Activated naive CD4-positive, alpha-beta T cell treated with anti-CD3 and anti-CD28 coated beads for 36 hours (primary cell): ENCODE results near the gene METTL9. TPM values are rescaled to one million over a fixed set of nuclear protein-coding genes. Genes with fewer than 3 reads are reported as not detected.
"Not testable (repeated sequence)": the region's sequence is repeated elsewhere in the genome, so short reads cannot be mapped to it uniquely, and the experiment has no call there.

Experiments used
- CTCF ChIA-PET: fragments of 350-600 bp; sonication (Branson Sonifier 250); formaldehyde crosslinking; loops from one replicate; lab custom pipeline; 2021; ENCODE audit warnings: antibody characterized with exemption; lab: Charles Lee
- DNase-seq: peaks from one replicate; pipeline ENCODE4 v3.0.0-alpha.2; 2020
- H3K27ac Mint-ChIP-seq: one replicate; pipeline ENCODE4 v1.8.0; 2021; ENCODE audit warnings: mild to moderate bottlenecking, mixed read lengths
- H3K27me3 Mint-ChIP-seq: one replicate; pipeline ENCODE4 v1.8.0; 2021; ENCODE audit warnings: low read depth, mixed read lengths
- H3K36me3 Mint-ChIP-seq: one replicate; pipeline ENCODE4 v1.8.0; 2021; ENCODE audit warnings: low read depth, mixed read lengths
- H3K4me1 Mint-ChIP-seq: one replicate; pipeline ENCODE4 v1.8.0; 2021; ENCODE audit warnings: low read depth, mixed read lengths
- H3K4me3 Mint-ChIP-seq: one replicate; pipeline ENCODE4 v1.8.0; 2021; ENCODE audit warnings: mild to moderate bottlenecking, moderate library complexity, mixed read lengths
- H3K9me3 Mint-ChIP-seq: one replicate; pipeline ENCODE4 v1.8.0; 2021; ENCODE audit warnings: mixed read lengths
- intact Hi-C: fragments of 100-400 bp; cut with micrococcal nuclease; formaldehyde crosslinking; loops from one replicate; pipeline ENCODE4 v1.15.1; 2023
- total RNA-seq, 2 experiments: library from RNA; stranded (reverse); gene quantifications; one replicate each; pipeline ENCODE4 v1.2.3, GENCODE V29; 2021

METTL9 gene
- total RNA-seq, 2 experiments from 2014 or later, result 82.5 to 85.1 TPM

DNA sequence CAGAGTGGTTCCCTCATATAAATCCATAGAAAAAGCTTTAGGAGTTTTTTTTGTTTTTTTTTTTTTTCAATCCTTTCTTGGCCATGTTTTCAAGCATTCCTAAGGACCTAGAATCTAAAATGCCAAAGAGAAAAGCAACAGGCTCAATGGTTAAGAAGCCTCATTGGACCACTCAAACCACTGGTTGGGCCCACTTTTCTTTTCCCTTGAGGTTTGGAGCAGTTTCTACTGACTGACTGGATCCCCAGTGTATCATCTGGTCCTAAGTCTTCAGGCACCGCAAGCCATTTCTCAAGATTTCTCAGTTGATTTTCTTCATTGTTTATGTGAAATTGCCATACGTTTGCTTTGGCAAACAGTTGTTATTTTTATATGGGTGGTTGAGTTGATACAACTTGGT lies 14.4 kb downstream of the METTL9 start:
- CTCF ChIA-PET, result no interaction called here
- intact Hi-C loops, result no loop called here
- H3K4me3 Mint-ChIP-seq, result no peak overlapping the region
- no peaks in the 10 kb centered on the region for H3K27me3 Mint-ChIP-seq
- H3K27ac Mint-ChIP-seq, result no peak overlapping the region
- no peaks in the 10 kb centered on the region for H3K9me3 Mint-ChIP-seq
- DNase-seq, result no peak
- H3K4me1 Mint-ChIP-seq, result peaks cover 59% of the 10 kb centered on the region
- peaks cover 15% of the 10 kb centered on the region for H3K36me3 Mint-ChIP-seq

- DNase-seq, result no peak
- intact Hi-C loops, result no loop called here
- no peaks in the 10 kb centered on the region for H3K9me3 Mint-ChIP-seq
- CTCF ChIA-PET, result no interaction called here
- H3K4me1 Mint-ChIP-seq, result peaks cover 57% of the 10 kb centered on the region
- H3K4me3 Mint-ChIP-seq, result no peak overlapping the region
- peaks cover 18% of the 10 kb centered on the region for H3K36me3 Mint-ChIP-seq
- no peaks in the 10 kb centered on the region for H3K27me3 Mint-ChIP-seq
- H3K27ac Mint-ChIP-seq, result no peak overlapping the region
Observed at GRCh38 chr16:21614896-21615295, 15.5 kb downstream of the METTL9 start.

DNA sequence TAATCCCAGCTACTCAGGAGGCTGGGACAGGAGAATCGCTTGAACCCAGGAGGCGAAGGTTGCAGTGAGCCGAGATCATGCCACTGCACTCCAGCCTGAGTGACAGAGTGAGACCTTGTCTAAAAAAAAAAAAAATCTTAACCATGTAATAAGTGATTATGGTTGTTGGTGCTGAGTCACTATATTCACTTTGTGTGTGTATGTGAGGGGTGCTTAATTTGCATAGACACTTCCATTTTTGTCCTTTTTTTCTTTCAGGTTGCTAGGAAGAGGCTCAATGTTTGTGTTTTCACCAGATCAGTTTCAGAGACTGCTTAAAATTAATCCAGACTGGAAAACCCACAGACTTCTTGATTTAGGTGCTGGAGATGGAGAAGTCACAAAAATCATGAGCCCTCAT lies 18.2 kb downstream of the METTL9 start:
- H3K4me1 Mint-ChIP-seq, result peaks cover 52% of the 10 kb centered on the region
- H3K9me3 Mint-ChIP-seq, result no peaks in the 10 kb centered on the region
- DNase-seq, result no peak
- H3K27me3 Mint-ChIP-seq, result no peaks in the 10 kb centered on the region
- no peak overlapping the region for H3K27ac Mint-ChIP-seq
- H3K4me3 Mint-ChIP-seq, result no peak overlapping the region
- H3K36me3 Mint-ChIP-seq, result peaks cover 19% of the 10 kb centered on the region
- CTCF ChIA-PET, result no interaction called here
- intact Hi-C loops, result no loop called here

DNA sequence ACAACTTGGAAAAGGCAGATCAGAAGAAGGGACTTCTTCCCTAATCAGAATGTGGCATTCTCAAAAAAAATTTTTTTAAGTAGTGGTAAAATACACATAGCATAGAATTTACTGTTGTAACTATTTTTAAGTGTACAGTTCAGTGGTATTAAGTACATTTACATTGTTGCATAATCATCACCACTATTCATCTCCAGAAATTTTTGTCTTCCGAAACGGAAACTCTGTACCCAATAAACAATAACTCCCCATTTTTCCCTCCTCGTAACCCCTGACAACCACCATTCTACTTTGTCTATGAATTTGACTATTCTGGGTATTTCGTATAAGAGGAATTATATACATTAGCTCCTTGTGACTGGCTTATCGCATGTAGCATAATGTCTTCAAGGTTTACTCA lies 18.9 kb downstream of the METTL9 start:
- intact Hi-C loops, result no loop called here
- CTCF ChIA-PET, result no interaction called here
- DNase-seq, result no peak
- peaks cover 52% of the 10 kb centered on the region for H3K4me1 Mint-ChIP-seq
- no peak overlapping the region for H3K4me3 Mint-ChIP-seq
- H3K36me3 Mint-ChIP-seq, result peaks cover 18% of the 10 kb centered on the region
- H3K27ac Mint-ChIP-seq, result no peak overlapping the region
- H3K27me3 Mint-ChIP-seq, result no peaks in the 10 kb centered on the region
- H3K9me3 Mint-ChIP-seq, result no peaks in the 10 kb centered on the region

DNA sequence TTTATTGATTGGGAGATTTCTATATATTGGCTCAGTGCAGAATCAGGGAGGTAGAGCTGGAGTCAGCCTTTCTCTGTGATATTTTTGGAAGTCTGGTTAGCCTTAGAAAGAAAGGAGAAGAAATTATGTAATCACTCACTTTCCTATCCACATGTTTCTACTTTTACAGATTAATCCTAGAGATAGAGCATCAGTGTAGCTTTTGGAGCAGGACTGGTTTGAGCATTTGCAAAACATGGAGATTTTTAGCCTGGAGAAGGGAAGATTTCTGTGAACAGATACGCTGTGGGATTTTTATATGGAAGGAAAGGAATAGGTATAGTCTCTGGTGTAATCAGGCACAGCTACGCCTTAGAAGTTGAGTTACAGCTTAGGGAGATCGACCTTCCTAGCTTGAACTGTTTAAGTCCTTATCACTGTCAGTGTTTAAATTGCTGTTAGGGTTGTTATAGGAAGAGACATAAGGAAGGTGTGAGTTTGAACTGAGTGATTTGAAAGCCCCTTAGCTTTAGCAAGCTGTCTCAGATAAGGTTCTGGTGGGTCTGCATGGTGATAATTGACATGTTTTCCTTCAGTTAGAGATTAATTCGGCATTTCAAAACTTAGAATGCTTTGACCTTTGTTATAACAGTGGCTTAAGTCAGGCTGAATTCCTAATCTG lies 20.5 kb downstream of the METTL9 start:
- H3K9me3 Mint-ChIP-seq, result no peaks in the 10 kb centered on the region
- intact Hi-C loops, result no loop called here
- H3K27ac Mint-ChIP-seq, result no peak overlapping the region
- H3K4me1 Mint-ChIP-seq, result peaks cover 52% of the 10 kb centered on the region
- no peak overlapping the region for H3K4me3 Mint-ChIP-seq
- CTCF ChIA-PET, result interaction anchor here (0.9 to 1.2 kb wide), 3 partner anchors 16 to 89 kb away, joined by 3 to 5 read pairs (median 3); no protein-coding TSS in a partner anchor
- DNase-seq, result no peak
- H3K27me3 Mint-ChIP-seq, result no peaks in the 10 kb centered on the region
- peaks cover 20% of the 10 kb centered on the region for H3K36me3 Mint-ChIP-seq

- H3K4me1 Mint-ChIP-seq, result peaks cover 49% of the 10 kb centered on the region
- no peaks in the 10 kb centered on the region for H3K27me3 Mint-ChIP-seq
- no peak for DNase-seq
- no peaks in the 10 kb centered on the region for H3K9me3 Mint-ChIP-seq
- H3K27ac Mint-ChIP-seq, result no peak overlapping the region
- intact Hi-C loops, result no loop called here
- H3K4me3 Mint-ChIP-seq, result no peak overlapping the region
- CTCF ChIA-PET, result interaction anchor here (0.9 to 1.2 kb wide), 3 partner anchors 17 to 88 kb away, joined by 3 to 5 read pairs (median 3); no protein-coding TSS in a partner anchor
- peaks cover 20% of the 10 kb centered on the region for H3K36me3 Mint-ChIP-seq
Observed at GRCh38 chr16:21620592-21620991, 21.2 kb downstream of the METTL9 start.

DNA sequence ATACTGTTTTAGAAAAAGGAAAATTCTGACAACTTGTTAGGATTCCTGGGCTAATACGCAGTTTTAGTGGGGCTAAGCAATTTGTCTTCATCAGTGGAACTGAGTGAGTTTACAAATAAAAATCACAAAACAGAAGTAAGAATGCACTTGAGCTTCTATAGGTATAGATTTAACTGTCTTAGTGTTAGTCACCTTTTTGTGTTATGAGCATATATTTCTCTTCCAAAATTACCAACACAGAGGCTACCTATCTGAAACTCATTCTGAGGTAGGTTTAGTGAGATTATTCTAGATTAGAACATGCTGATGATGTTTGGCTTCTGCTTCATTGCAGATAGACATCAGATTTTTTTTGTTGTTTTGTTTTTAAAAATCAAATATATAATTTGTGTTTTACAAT lies 23.2 kb downstream of the METTL9 start:
- Mint-ChIP-seq H3K4me3 (no peak overlapping the region), H3K4me1 (peaks cover 58% of the 10 kb centered on the region), H3K36me3 (peaks cover 22% of the 10 kb centered on the region), H3K27ac (no peak overlapping the region), H3K27me3 (no peaks in the 10 kb centered on the region), H3K9me3 (no peaks in the 10 kb centered on the region)
- CTCF ChIA-PET, result interaction anchor here (0.7 kb wide), 1 partner anchor 38 kb away, joined by 3 read pairs; no protein-coding TSS in a partner anchor
- DNase-seq, result no peak
- intact Hi-C loops, result no loop called here

- Mint-ChIP-seq H3K4me3 (no peak overlapping the region), H3K9me3 (no peaks in the 10 kb centered on the region), H3K27ac (no peak overlapping the region), H3K36me3 (peaks cover 33% of the 10 kb centered on the region), H3K27me3 (no peaks in the 10 kb centered on the region), H3K4me1 (peaks cover 48% of the 10 kb centered on the region)
- CTCF ChIA-PET, result interaction anchor here (0.9 to 1.2 kb wide), 3 partner anchors 15 to 42 kb away, joined by 3 to 5 read pairs (median 3); no protein-coding TSS in a partner anchor
- no peak for DNase-seq
- intact Hi-C loops, result no loop called here
Observed at GRCh38 chr16:21625026-21625425, 25.6 kb downstream of the METTL9 start.

DNA sequence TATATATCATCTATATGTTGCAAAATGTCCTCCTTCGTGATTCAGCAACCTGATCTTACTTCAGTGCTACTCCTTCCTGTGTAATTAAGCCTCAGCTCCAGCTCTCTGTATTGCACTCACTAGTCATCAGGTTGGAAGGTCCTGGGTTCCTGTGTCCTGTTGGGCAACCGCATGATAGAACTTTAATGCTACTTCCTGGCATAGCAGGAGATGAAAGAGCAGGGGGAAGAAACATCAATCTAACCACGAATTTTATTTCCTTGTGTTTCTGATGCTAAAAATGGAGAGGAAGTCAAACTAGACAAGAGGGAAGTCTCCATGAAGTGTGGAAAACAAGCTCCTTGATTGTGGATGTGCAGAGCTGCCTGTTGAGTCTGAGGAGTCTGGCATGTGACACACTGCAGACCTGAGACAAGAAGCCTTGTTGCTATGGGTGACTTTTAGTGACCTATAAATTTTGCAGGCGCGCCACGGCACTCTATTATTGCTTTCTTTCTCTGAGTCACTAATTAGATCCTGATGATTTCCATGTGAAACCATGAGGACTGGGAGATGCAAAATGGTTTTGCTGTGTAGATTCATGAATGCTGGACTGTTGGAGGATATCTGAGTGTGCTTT lies 27.4 kb downstream of the METTL9 start:
- Mint-ChIP-seq H3K4me1 (peaks cover 45% of the 10 kb centered on the region), H3K27me3 (no peaks in the 10 kb centered on the region), H3K9me3 (no peaks in the 10 kb centered on the region), H3K4me3 (no peak overlapping the region), H3K27ac (peak overlapping the region; percentile 6), H3K36me3 (peaks cover 33% of the 10 kb centered on the region)
- intact Hi-C loops, result loop anchor here (2.0 kb wide), 1 partner anchor 26 kb away; no protein-coding TSS in a partner anchor
- CTCF ChIA-PET, result no interaction called here
- peak; percentile 52 for DNase-seq

DNA sequence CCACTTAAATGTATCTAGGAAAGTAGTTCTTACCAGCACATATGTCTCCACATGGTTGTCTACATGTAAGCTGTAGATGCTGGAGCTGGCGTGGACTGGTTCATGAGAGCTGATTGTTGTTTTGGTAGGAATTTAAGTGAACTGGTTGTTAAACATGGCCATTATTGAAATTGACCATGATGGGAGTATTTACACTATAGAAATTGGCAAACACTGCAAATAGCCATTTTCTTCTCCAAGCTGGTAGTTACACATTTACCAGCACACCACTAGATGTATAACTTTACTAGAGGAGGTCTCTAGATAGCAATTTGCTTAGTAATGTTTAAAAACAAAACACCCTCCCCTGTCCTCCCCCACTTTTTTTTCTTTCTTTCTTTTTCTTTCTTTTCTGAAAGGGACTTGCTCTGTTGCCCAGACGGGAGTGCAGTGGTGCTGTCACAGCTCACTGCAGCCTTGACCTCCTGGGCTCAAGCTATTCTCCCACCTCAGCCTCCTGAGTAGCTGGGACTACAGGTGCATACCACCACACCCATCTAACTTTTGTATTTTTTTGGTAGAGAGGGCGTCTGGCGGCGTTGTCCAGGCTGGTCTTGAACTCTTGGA lies 28.8 kb downstream of the METTL9 start:
- H3K27ac Mint-ChIP-seq, result no peak overlapping the region
- H3K4me3 Mint-ChIP-seq, result no peak overlapping the region
- H3K36me3 Mint-ChIP-seq, result peaks cover 33% of the 10 kb centered on the region
- CTCF ChIA-PET, result no interaction called here
- H3K9me3 Mint-ChIP-seq, result no peaks in the 10 kb centered on the region
- peaks cover 41% of the 10 kb centered on the region for H3K4me1 Mint-ChIP-seq
- H3K27me3 Mint-ChIP-seq, result no peaks in the 10 kb centered on the region
- intact Hi-C loops, result no loop called here
- no peak for DNase-seq

- DNase-seq, result no peak
Observed at GRCh38 chr16:21628772-21629171, 29.4 kb downstream of the METTL9 start.

DNA sequence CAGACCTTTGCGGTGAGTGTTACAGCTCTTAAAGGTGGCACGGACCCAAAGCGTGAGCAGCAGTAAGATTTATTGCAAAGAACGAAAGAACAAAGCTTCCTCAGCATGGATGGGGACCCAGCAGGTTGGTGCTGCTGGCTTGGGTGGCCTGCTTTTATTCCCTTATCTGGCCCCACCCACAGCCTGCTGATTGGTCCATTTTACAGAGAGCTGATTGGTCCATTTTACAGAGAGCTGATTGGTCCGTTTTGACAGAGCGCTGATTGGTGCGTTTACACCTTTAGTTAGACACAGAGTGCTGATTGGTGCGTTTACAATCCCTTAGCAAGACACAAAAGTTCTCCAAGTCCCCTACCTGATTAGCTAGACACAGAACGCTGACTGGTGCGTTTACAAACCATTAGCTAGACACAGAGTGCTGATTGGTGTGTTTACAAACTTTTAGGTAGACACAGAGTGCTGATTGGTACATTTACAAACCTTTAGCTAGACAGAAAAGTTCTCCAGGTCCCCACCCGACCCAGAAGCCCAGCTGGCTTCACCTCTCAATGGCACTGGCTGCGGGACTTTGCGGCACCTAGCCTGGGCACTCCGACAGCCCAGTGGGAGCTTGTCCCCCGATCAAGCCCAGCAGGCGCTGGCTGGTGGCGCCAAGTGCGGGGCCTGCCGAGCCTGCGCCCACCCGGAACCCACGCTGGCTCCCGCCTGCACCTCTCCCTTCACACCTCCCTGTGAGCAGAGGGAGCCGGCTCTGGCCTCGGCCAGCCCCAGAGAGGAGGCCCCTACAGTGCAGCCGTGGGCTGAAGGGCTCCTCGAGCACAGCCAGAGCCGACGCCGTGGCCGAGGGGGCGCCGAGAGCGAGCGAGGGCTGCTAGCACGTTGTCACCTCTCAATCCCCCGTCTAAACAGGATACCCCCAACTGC lies 30.5 kb downstream of the METTL9 start:
- H3K27me3 Mint-ChIP-seq, DNase-seq, H3K4me3 Mint-ChIP-seq, intact Hi-C loops, H3K9me3 Mint-ChIP-seq, H3K27ac Mint-ChIP-seq: not testable (repeated sequence)
- CTCF ChIA-PET, result interaction anchor here (0.8 to 1.6 kb wide), 2 partner anchors 16 to 22 kb away, joined by 3 read pairs; no protein-coding TSS in a partner anchor
- Mint-ChIP-seq H3K4me1 (peaks cover 39% of the 10 kb centered on the region), H3K36me3 (peaks cover 26% of the 10 kb centered on the region)

More at GRCh38 chr16:21628772-21629171, 29.4 kb downstream of the METTL9 start:
- H3K9me3 Mint-ChIP-seq, result no peaks in the 10 kb centered on the region
- no peak overlapping the region for H3K4me3 Mint-ChIP-seq
- no peaks in the 10 kb centered on the region for H3K27me3 Mint-ChIP-seq
- peaks cover 38% of the 10 kb centered on the region for H3K4me1 Mint-ChIP-seq
- H3K36me3 Mint-ChIP-seq, result peaks cover 31% of the 10 kb centered on the region
- no peak overlapping the region for H3K27ac Mint-ChIP-seq
- CTCF ChIA-PET, result no interaction called here
- intact Hi-C loops, result no loop called here
